C4-2B (cell line): ENCODE measurements around the gene EPC1.

Experiments
- ZFX ChIP-seq: fragments of 450-650 bp; IDR thresholded peaks from 2 replicates; pipeline ENCODE4 v1.6.1; 2017
- TF ChIP-seq, protein P1 (sequence below): fragments of 450-650 bp; conservative IDR thresholded peaks from 2 replicates; pipeline ENCODE4 v1.5.1; 2017; ENCODE audit warnings: mild to moderate bottlenecking

DNA sequence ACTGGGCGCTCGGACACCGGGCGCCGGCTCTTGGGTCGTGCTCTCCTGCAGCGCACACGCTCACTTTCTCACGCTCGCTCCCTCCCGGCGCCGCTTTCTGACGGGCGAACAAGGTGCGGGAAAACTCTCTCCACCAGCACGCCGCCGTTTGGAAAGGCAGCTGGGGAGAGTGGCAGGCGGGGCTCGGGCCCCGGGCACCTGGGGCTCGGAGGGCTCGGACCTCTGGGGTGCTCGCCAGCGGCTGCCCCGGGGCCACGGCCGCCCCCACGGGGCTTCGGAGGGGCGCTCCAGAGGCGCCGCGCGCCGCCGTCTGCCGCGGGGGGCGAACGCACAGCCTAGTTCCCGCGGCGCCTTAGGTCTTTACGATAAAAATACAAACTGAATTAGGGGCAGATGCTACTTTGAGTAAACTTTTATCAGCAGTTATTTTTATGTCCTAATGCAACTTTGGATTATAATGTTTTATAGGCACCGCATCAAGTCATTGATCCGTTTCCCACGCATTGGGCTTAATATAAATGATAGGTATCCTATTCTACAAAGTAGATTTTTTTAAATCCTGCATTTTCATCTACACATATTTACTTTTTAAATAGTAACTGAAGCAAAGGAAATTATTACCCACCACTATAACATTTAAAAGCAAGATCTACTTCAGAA is 535 bp upstream of the EPC1 start:
- TF ChIP-seq, protein P1, sequence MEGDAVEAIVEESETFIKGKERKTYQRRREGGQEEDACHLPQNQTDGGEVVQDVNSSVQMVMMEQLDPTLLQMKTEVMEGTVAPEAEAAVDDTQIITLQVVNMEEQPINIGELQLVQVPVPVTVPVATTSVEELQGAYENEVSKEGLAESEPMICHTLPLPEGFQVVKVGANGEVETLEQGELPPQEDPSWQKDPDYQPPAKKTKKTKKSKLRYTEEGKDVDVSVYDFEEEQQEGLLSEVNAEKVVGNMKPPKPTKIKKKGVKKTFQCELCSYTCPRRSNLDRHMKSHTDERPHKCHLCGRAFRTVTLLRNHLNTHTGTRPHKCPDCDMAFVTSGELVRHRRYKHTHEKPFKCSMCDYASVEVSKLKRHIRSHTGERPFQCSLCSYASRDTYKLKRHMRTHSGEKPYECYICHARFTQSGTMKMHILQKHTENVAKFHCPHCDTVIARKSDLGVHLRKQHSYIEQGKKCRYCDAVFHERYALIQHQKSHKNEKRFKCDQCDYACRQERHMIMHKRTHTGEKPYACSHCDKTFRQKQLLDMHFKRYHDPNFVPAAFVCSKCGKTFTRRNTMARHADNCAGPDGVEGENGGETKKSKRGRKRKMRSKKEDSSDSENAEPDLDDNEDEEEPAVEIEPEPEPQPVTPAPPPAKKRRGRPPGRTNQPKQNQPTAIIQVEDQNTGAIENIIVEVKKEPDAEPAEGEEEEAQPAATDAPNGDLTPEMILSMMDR: no peak
- TF ChIP-seq ZFX: no peak
